K562 treated with DMSO at 1 percent for 12 hours (cell line): ENCODE data around the gene CDC5L. TPM values are rescaled to one million over a fixed set of nuclear protein-coding genes. Genes with fewer than 3 reads are reported as not detected.

Experiments
- total RNA-seq: library from RNA; unstranded; fragments of 300-600 nt; gene quantifications from 2 replicates; pipeline ENCODE4 v1.2.3, GENCODE V29; 2022; ENCODE audit not compliant: insufficient read depth

CDC5L gene
- total RNA-seq, result 14.3 and 27.8 TPM in 2 replicates

GRCh38 chr6:44387346-44388134 lies at the start of gene CDC5L:
Gene CDC5L, plus strand, starts transcription at chr6:44387706. Its CDS starts 118 bp downstream, at chr6:44387824.

GRCh38 chr6:44342489-44342888 lies 45.0 kb upstream of the CDC5L start, which contains the start of gene SPATS1:
Gene SPATS1, plus strand, starts transcription at chr6:44342650. Its CDS starts 446 bp downstream, at chr6:44343096.

Other genes starting within 250 kb of the CDC5L start
- gene CAPN11, start 228.9 kb upstream of the CDC5L start, total RNA-seq, result not detected in 2 replicates
- not detected in 2 replicates for gene MYMX, start 170.8 kb upstream of the CDC5L start, total RNA-seq
- 127 and 182 TPM in 2 replicates for gene SLC29A1, start 164.1 kb upstream of the CDC5L start, total RNA-seq
- 900 and 1,266 TPM in 2 replicates for gene HSP90AB1, start 140.6 kb upstream of the CDC5L start, total RNA-seq
- gene SLC35B2, start 130.2 kb upstream of the CDC5L start, total RNA-seq, result 69.0 and 95.5 TPM in 2 replicates
- 24.1 and 28.1 TPM in 2 replicates for gene NFKBIE, start 122.2 kb upstream of the CDC5L start, total RNA-seq
- not detected in 2 replicates for gene TMEM151B, start 117.3 kb upstream of the CDC5L start, total RNA-seq
- gene AARS2, start 74.4 kb upstream of the CDC5L start, total RNA-seq, result 11.1 and 23.7 TPM in 2 replicates
- not detected in 2 replicates for gene SPATS1, start 45.1 kb upstream of the CDC5L start, total RNA-seq